ENCODE data around the gene TIE1.

Gene TIE1

GRCh38 chr1:43300378-43301094 lies at the start of gene TIE1:
TSS of gene TIE1 (plus strand) at chr1:43300982. CDS start at chr1:43301072, 90 bp downstream.
- H3K9me3 Mint-ChIP-seq = no peaks in the 10 kb centered on the region
- H3K4me3 Mint-ChIP-seq = no peak within 1 kb of the TSS
- peaks cover 23% of the 10 kb centered on the region for H3K27me3 Mint-ChIP-seq
- H3K27ac Mint-ChIP-seq (ENCODE audit: low read depth) = no peak within 1 kb of the TSS
- DNase-seq (ENCODE audit: low spot score in 2 of 2) = no peak
- ATAC-seq (replicated peaks; ENCODE audit: extremely low read depth, poor library complexity, severe bottlenecking) = no peak
- H3K36me3 Mint-ChIP-seq (ENCODE audit: insufficient read depth) = no peaks in the 10 kb centered on the region
- H3K4me1 Mint-ChIP-seq = no peaks in the 10 kb centered on the region

GRCh38 chr1:43251024-43251423 lies 49.8 kb upstream of the TIE1 start:
- DNase-seq (ENCODE audit: low spot score in 2 of 2) (no peak), ATAC-seq (replicated peaks; ENCODE audit: extremely low read depth, poor library complexity, severe bottlenecking) (no peak)
- H3K27me3 Mint-ChIP-seq = peaks cover 41% of the 10 kb centered on the region
- H3K4me3 Mint-ChIP-seq = no peak overlapping the region
- H3K4me1 Mint-ChIP-seq = no peaks in the 10 kb centered on the region
- H3K9me3 Mint-ChIP-seq = no peaks in the 10 kb centered on the region
- no peak overlapping the region for H3K27ac Mint-ChIP-seq (ENCODE audit: low read depth)
- H3K36me3 Mint-ChIP-seq (ENCODE audit: insufficient read depth) = peaks cover 4% of the 10 kb centered on the region

- Mint-ChIP-seq H3K27me3 (peaks cover 41% of the 10 kb centered on the region), H3K9me3 (no peaks in the 10 kb centered on the region), H3K27ac (ENCODE audit: low read depth) (no peak overlapping the region), H3K4me3 (no peak overlapping the region), H3K4me1 (no peaks in the 10 kb centered on the region), H3K36me3 (ENCODE audit: insufficient read depth) (peaks cover 4% of the 10 kb centered on the region)
- DNase-seq (ENCODE audit: low spot score in 2 of 2) (no peak), ATAC-seq (replicated peaks; ENCODE audit: extremely low read depth, poor library complexity, severe bottlenecking) (no peak)
Observed at GRCh38 chr1:43252225-43252624, 48.6 kb upstream of the TIE1 start.

- no peaks in the 10 kb centered on the region for H3K9me3 Mint-ChIP-seq
- no peaks in the 10 kb centered on the region for H3K4me1 Mint-ChIP-seq
- DNase-seq (ENCODE audit: low spot score in 2 of 2) (no peak), ATAC-seq (replicated peaks; ENCODE audit: extremely low read depth, poor library complexity, severe bottlenecking) (no peak)
- peaks cover 47% of the 10 kb centered on the region for H3K27me3 Mint-ChIP-seq
- H3K4me3 Mint-ChIP-seq = no peak overlapping the region
- peak overlapping the region; percentile 3 for H3K27ac Mint-ChIP-seq (ENCODE audit: low read depth)
- H3K36me3 Mint-ChIP-seq (ENCODE audit: insufficient read depth) = peaks cover 4% of the 10 kb centered on the region
Observed at GRCh38 chr1:43253173-43253572, 47.6 kb upstream of the TIE1 start.

- no peaks in the 10 kb centered on the region for H3K9me3 Mint-ChIP-seq
- H3K27ac Mint-ChIP-seq (ENCODE audit: low read depth) = no peak overlapping the region
- H3K36me3 Mint-ChIP-seq (ENCODE audit: insufficient read depth) = peaks cover 4% of the 10 kb centered on the region
- peaks cover 50% of the 10 kb centered on the region for H3K27me3 Mint-ChIP-seq
- DNase-seq (ENCODE audit: low spot score in 2 of 2) (no peak), ATAC-seq (replicated peaks; ENCODE audit: extremely low read depth, poor library complexity, severe bottlenecking) (no peak)
- no peak overlapping the region for H3K4me3 Mint-ChIP-seq
- no peaks in the 10 kb centered on the region for H3K4me1 Mint-ChIP-seq
Observed at GRCh38 chr1:43253876-43254275, 46.9 kb upstream of the TIE1 start.

- Mint-ChIP-seq H3K36me3 (ENCODE audit: insufficient read depth) (peaks cover 4% of the 10 kb centered on the region), H3K27ac (ENCODE audit: low read depth) (no peak overlapping the region), H3K4me3 (no peak overlapping the region), H3K9me3 (no peaks in the 10 kb centered on the region), H3K27me3 (peaks cover 45% of the 10 kb centered on the region), H3K4me1 (no peaks in the 10 kb centered on the region)
- ATAC-seq (replicated peaks; ENCODE audit: extremely low read depth, poor library complexity, severe bottlenecking) = no peak
- DNase-seq (ENCODE audit: low spot score in 2 of 2) = no peak
Observed at GRCh38 chr1:43255438-43256210, 45.2 kb upstream of the TIE1 start.

- DNase-seq (ENCODE audit: low spot score in 2 of 2) (no peak), ATAC-seq (replicated peaks; ENCODE audit: extremely low read depth, poor library complexity, severe bottlenecking) (no peak)
- H3K27ac Mint-ChIP-seq (ENCODE audit: low read depth) = no peak overlapping the region
- H3K9me3 Mint-ChIP-seq = no peaks in the 10 kb centered on the region
- no peak overlapping the region for H3K4me3 Mint-ChIP-seq
- peaks cover 37% of the 10 kb centered on the region for H3K27me3 Mint-ChIP-seq
- peaks cover 4% of the 10 kb centered on the region for H3K36me3 Mint-ChIP-seq (ENCODE audit: insufficient read depth)
- H3K4me1 Mint-ChIP-seq = no peaks in the 10 kb centered on the region
Observed at GRCh38 chr1:43256675-43257570, 43.9 kb upstream of the TIE1 start.

GRCh38 chr1:43258370-43258769 lies 42.4 kb upstream of the TIE1 start:
- H3K4me1 Mint-ChIP-seq = no peaks in the 10 kb centered on the region
- H3K9me3 Mint-ChIP-seq = no peaks in the 10 kb centered on the region
- ATAC-seq (replicated peaks; ENCODE audit: extremely low read depth, poor library complexity, severe bottlenecking) (no peak), DNase-seq (ENCODE audit: low spot score in 2 of 2) (no peak)
- H3K36me3 Mint-ChIP-seq (ENCODE audit: insufficient read depth) = peaks cover 2% of the 10 kb centered on the region
- H3K27ac Mint-ChIP-seq (ENCODE audit: low read depth) = no peak overlapping the region
- H3K27me3 Mint-ChIP-seq = peaks cover 29% of the 10 kb centered on the region
- H3K4me3 Mint-ChIP-seq = no peak overlapping the region

- no peak for DNase-seq (ENCODE audit: low spot score in 2 of 2)
- Mint-ChIP-seq H3K4me1 (no peaks in the 10 kb centered on the region), H3K27ac (ENCODE audit: low read depth) (no peak overlapping the region), H3K27me3 (peaks cover 48% of the 10 kb centered on the region), H3K9me3 (no peaks in the 10 kb centered on the region), H3K36me3 (ENCODE audit: insufficient read depth) (no peaks in the 10 kb centered on the region), H3K4me3 (no peak overlapping the region)
- no peak for ATAC-seq (replicated peaks; ENCODE audit: extremely low read depth, poor library complexity, severe bottlenecking)
Observed at GRCh38 chr1:43265431-43265830, 35.4 kb upstream of the TIE1 start.

- peaks cover 62% of the 10 kb centered on the region for H3K27me3 Mint-ChIP-seq
- no peak overlapping the region for H3K4me3 Mint-ChIP-seq
- H3K9me3 Mint-ChIP-seq = no peaks in the 10 kb centered on the region
- ATAC-seq (replicated peaks; ENCODE audit: extremely low read depth, poor library complexity, severe bottlenecking) (no peak), DNase-seq (ENCODE audit: low spot score in 2 of 2) (no peak)
- no peak overlapping the region for H3K27ac Mint-ChIP-seq (ENCODE audit: low read depth)
- peaks cover 13% of the 10 kb centered on the region for H3K4me1 Mint-ChIP-seq
- no peaks in the 10 kb centered on the region for H3K36me3 Mint-ChIP-seq (ENCODE audit: insufficient read depth)
Observed at GRCh38 chr1:43266881-43267280, 33.9 kb upstream of the TIE1 start.

- no peak overlapping the region for H3K27ac Mint-ChIP-seq (ENCODE audit: low read depth)
- H3K36me3 Mint-ChIP-seq (ENCODE audit: insufficient read depth) = no peaks in the 10 kb centered on the region
- H3K9me3 Mint-ChIP-seq = no peaks in the 10 kb centered on the region
- peaks cover 13% of the 10 kb centered on the region for H3K4me1 Mint-ChIP-seq
- ATAC-seq (replicated peaks; ENCODE audit: extremely low read depth, poor library complexity, severe bottlenecking) = no peak
- no peak for DNase-seq (ENCODE audit: low spot score in 2 of 2)
- H3K4me3 Mint-ChIP-seq = no peak overlapping the region
- peaks cover 67% of the 10 kb centered on the region for H3K27me3 Mint-ChIP-seq
Observed at GRCh38 chr1:43267291-43267805, 33.4 kb upstream of the TIE1 start.

GRCh38 chr1:43267818-43268425 lies 32.9 kb upstream of the TIE1 start:
- DNase-seq (ENCODE audit: low spot score in 2 of 2) = no peak
- no peaks in the 10 kb centered on the region for H3K36me3 Mint-ChIP-seq (ENCODE audit: insufficient read depth)
- H3K27ac Mint-ChIP-seq (ENCODE audit: low read depth) = no peak overlapping the region
- peaks cover 67% of the 10 kb centered on the region for H3K27me3 Mint-ChIP-seq
- H3K9me3 Mint-ChIP-seq = no peaks in the 10 kb centered on the region
- H3K4me1 Mint-ChIP-seq = peaks cover 13% of the 10 kb centered on the region
- no peak for ATAC-seq (replicated peaks; ENCODE audit: extremely low read depth, poor library complexity, severe bottlenecking)
- no peak overlapping the region for H3K4me3 Mint-ChIP-seq
